OCI-LY7 (cell line): Measurements from ENCODE around the gene HNRNPL.
"Not testable (repeated sequence)": the region's sequence is repeated elsewhere in the genome, so short reads cannot be mapped to it uniquely, and the experiment has no call there.

Experiments used
- CTCF ChIP-seq: fragments of 200-600 bp; sonication (generic); conservative IDR thresholded peaks from 2 replicates; pipeline ENCODE4 v1.5.1; 2014; ENCODE audit warnings: mild to moderate bottlenecking, antibody characterized with exemption, low read length, moderate library complexity, mixed read lengths
- EZH2phosphoT487 ChIP-seq: fragments of 200-600 bp; sonication (generic); IDR thresholded peaks from 2 replicates; pipeline ENCODE4 v1.6.1; 2018; ENCODE audit warnings: low read depth, borderline replicate concordance, mild to moderate bottlenecking, mixed run types, antibody characterized with exemption, low read length, moderate library complexity, mixed read lengths

- TF ChIP-seq CTCF, EZH2phosphoT487: not testable (repeated sequence)
These were observed 42.2 kb downstream of the HNRNPL start for GRCh38 chr19:38807374-38808098.
